Cardiac muscle cell (in vitro differentiated cells and primary cell): ENCODE data around the gene FAM120A. TPM values are rescaled to one million over a fixed set of nuclear protein-coding genes. Genes with fewer than 3 reads are reported as not detected.

Experiments used
- DNase-seq, 2 donors: peaks; one replicate each; pipeline versions ENCODE4 v3.0.0 to v3.0.0-alpha.2; 2010 to 2017; ENCODE audit warnings: low read depth in 1 of 2, low spot score in 1 of 2
- H3K27ac ChIP-seq: fragments of 200-600 bp; sonication (generic); 2 replicates; pipeline ENCODE4 v1.5.1; 2016
- H3K27me3 ChIP-seq: fragments of 200-600 bp; sonication (generic); 2 replicates; pipeline ENCODE4 v1.6.0; 2016; ENCODE audit warnings: control low read depth
- H3K36me3 ChIP-seq: fragments of 200-600 bp; sonication (generic); 2 replicates; pipeline ENCODE4 v1.5.1; 2016; ENCODE audit warnings: control low read depth
- H3K4me1 ChIP-seq: fragments of 200-600 bp; sonication (generic); 2 replicates; pipeline ENCODE4 v1.8.1; 2017; ENCODE audit warnings: low read depth, mild to moderate bottlenecking, mixed run types
- H3K4me3 ChIP-seq: fragments of 200-600 bp; sonication (generic); 2 replicates; pipeline ENCODE4 v1.5.1; 2016; ENCODE audit warnings: mild to moderate bottlenecking
- H3K9me3 ChIP-seq: fragments of 200-600 bp; sonication (generic); 2 replicates; pipeline ENCODE4 v1.5.1; 2017; ENCODE audit warnings: low read depth, mild to moderate bottlenecking, control low read depth
- polyA plus RNA-seq: library from polyadenylated mRNA; unstranded; fragments of >200 nt; fragmentation: Nextera tagmentation; extraction: Ambion mirVana; gene quantifications from 2 replicates; pipeline ENCODE4 v1.2.1, GENCODE V29; 2016
- total RNA-seq: library from RNA; depleted of rRNA; stranded (reverse); fragments of >200 nt; gene quantifications from 2 replicates; pipeline ENCODE4 v1.2.3, GENCODE V29; 2016
- TF ChIP-seq, protein P1 (sequence below): IDR thresholded peaks from 2 replicates; pipeline ENCODE4 v1.5.1; 2012; ENCODE audit warnings: low read depth, mild to moderate bottlenecking, low read length

The FAM120A gene, protein sequence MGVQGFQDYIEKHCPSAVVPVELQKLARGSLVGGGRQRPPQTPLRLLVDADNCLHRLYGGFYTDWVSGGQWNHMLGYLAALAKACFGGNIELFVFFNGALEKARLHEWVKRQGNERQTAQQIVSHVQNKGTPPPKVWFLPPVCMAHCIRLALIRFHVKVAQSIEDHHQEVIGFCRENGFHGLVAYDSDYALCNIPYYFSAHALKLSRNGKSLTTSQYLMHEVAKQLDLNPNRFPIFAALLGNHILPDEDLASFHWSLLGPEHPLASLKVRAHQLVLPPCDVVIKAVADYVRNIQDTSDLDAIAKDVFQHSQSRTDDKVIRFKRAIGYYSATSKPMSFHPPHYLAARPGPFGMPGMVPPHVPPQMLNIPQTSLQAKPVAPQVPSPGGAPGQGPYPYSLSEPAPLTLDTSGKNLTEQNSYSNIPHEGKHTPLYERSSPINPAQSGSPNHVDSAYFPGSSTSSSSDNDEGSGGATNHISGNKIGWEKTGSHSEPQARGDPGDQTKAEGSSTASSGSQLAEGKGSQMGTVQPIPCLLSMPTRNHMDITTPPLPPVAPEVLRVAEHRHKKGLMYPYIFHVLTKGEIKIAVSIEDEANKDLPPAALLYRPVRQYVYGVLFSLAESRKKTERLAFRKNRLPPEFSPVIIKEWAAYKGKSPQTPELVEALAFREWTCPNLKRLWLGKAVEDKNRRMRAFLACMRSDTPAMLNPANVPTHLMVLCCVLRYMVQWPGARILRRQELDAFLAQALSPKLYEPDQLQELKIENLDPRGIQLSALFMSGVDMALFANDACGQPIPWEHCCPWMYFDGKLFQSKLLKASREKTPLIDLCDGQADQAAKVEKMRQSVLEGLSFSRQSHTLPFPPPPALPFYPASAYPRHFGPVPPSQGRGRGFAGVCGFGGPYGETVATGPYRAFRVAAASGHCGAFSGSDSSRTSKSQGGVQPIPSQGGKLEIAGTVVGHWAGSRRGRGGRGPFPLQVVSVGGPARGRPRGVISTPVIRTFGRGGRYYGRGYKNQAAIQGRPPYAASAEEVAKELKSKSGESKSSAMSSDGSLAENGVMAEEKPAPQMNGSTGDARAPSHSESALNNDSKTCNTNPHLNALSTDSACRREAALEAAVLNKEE
- total RNA-seq (31.0 and 39.8 TPM in 2 replicates), polyA plus RNA-seq (12.9 and 14.8 TPM in 2 replicates)

DNA sequence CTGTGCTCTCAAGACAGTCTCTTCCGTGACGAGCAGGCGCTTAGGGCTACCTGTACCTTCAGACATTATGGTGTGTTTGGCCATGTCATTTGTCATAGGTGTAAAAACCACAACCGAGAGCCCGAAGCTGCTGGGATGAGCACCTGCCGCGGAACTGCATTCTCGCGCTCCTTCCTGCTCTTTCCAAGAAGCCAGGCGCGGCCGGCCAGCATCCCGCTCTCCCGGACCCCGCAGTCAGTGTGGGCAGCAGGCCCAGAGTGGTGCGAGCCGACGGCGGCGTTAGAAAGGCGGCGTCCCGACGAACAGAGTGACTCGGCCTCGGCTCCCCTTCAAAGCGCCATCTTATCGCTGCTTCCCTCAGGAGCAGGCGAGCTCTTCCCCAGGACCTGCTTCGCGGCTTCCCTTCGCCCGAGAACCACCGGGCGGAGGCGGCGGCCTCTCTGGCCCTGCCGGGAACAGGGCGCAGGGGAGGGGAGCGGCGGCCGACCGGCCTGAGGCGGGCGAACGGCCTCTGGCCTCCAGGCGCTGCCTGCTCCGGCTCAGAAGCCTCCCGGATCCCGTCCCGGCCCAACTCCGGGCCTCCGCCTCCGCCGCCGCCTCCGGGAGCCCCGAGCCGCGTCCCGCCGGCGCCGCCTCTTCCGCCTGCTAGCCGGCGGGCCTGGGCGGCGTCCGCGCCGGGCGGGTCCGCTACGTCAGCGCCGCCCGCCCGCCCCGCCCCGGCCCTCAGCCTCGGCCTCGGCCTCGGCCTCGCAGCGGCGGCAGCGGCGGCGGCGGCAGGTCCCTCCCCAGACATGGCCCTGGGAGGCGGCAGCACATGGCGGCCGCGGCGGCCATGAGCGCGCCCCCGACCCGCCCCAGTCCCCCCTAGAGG, at the start of gene FAM120A:
Gene FAM120A (plus strand): TSS at position 741 of the 871 bp plus-strand sequence. CDS start 231 bp downstream, outside the sequence.
- Histone ChIP-seq H3K9me3 (no peaks in the 10 kb centered on the region), H3K27me3 (no peaks in the 10 kb centered on the region), H3K4me3 (peak within 1 kb of the TSS; percentile 99), H3K36me3 (peaks cover 24% of the 10 kb centered on the region), H3K27ac (peak within 1 kb of the TSS; percentile 99), H3K4me1 (peaks cover 22% of the 10 kb centered on the region)
- DNase-seq: peak; percentile 88
- TF ChIP-seq, protein P1, sequence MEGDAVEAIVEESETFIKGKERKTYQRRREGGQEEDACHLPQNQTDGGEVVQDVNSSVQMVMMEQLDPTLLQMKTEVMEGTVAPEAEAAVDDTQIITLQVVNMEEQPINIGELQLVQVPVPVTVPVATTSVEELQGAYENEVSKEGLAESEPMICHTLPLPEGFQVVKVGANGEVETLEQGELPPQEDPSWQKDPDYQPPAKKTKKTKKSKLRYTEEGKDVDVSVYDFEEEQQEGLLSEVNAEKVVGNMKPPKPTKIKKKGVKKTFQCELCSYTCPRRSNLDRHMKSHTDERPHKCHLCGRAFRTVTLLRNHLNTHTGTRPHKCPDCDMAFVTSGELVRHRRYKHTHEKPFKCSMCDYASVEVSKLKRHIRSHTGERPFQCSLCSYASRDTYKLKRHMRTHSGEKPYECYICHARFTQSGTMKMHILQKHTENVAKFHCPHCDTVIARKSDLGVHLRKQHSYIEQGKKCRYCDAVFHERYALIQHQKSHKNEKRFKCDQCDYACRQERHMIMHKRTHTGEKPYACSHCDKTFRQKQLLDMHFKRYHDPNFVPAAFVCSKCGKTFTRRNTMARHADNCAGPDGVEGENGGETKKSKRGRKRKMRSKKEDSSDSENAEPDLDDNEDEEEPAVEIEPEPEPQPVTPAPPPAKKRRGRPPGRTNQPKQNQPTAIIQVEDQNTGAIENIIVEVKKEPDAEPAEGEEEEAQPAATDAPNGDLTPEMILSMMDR: no peak

DNA sequence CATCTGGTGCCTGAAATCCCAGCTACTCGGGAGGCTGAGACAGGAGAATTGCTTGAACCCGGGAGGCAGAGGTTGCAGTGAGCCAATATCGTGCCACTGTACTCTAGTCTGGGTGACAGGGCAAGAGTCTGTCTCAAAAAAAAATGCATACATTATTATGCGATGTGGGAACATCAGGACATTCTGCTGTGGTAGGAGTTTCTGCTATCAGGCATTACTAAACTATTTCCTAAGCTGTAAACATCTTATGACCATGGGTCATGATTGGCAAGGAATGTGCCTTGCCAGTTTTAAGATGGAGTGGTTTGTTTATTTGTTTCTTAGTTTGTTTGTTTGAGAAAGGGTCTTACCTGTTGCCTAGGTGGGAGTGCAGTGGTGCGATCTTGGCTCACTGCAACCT, 45.1 kb upstream of the FAM120A start:
- H3K36me3 ChIP-seq: no peaks in the 10 kb centered on the region
- no peaks in the 10 kb centered on the region for H3K4me1 ChIP-seq
- H3K27me3 ChIP-seq: no peaks in the 10 kb centered on the region
- TF ChIP-seq, protein P1: no peak
- H3K9me3 ChIP-seq: no peaks in the 10 kb centered on the region
- no peak for DNase-seq
- no peak overlapping the region for H3K27ac ChIP-seq
- no peak overlapping the region for H3K4me3 ChIP-seq

DNA sequence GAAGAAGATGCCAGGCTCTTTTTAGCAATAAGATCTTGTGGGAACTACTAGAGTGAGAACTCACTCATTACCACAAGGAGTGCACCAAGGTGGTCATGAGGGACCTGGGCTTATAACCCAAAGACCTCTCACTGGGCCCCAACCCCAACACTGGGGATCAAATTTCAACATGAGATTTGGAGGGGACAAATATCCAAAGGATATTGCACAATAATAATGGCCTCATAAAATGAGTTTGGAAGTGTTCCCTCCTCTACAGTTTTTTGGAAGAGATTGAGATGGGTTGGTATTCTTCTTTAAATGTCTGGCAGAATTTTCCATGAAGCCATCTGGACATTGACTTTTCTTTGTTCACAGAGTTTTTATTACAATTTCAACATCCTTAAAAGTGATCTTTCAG, 38.0 kb upstream of the FAM120A start:
- H3K27me3 ChIP-seq: no peaks in the 10 kb centered on the region

DNA sequence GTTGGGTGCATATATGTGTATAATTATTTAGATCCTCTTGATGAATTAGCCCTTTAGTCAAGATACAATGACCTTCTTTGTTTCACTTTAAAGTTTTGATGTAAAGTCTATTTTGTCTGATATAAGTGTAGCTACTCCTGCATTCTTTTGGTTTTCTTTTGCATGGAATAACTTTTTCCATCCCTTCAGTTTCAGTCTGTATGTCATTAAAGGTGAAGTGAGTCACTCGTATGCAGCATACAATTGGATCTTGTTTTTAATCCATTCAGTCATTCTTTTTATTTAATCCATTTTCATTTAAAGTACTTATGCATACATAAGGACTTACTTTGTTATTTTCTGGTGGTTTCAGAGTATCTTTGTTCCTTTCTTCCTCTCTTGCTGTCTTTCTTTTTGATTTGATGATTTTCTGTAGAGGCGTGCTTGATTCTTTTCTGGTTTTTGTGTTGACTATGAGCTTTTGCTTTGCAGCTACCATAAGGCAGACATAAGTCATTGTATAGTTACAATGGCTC, 36.3 kb upstream of the FAM120A start:
- TF ChIP-seq, protein P1: no peak
- no peaks in the 10 kb centered on the region for H3K9me3 ChIP-seq
- no peaks in the 10 kb centered on the region for H3K36me3 ChIP-seq
- no peak overlapping the region for H3K27ac ChIP-seq
- H3K4me1 ChIP-seq: no peaks in the 10 kb centered on the region
- H3K27me3 ChIP-seq: no peaks in the 10 kb centered on the region
- no peak overlapping the region for H3K4me3 ChIP-seq
- no peak for DNase-seq

More for the DNA sequence above, 38.0 kb upstream of the FAM120A start:
- H3K4me3 ChIP-seq: no peak overlapping the region
- DNase-seq: no peak
- H3K27ac ChIP-seq: no peak overlapping the region
- TF ChIP-seq, protein P1: no peak
- no peaks in the 10 kb centered on the region for H3K9me3 ChIP-seq
- no peaks in the 10 kb centered on the region for H3K4me1 ChIP-seq
- H3K36me3 ChIP-seq: no peaks in the 10 kb centered on the region
